Activated CD4-positive, alpha-beta T cell treated with anti-CD3 and anti-CD28 coated beads, Interleukin-2, amount 50 U/mL, for 16 hours (primary cell): ENCODE results near the gene IRF2BPL.

Experiments used
- DNase-seq: peaks from one replicate; pipeline ENCODE4 v3.0.0-alpha.2; 2020

IRF2BPL gene

DNA sequence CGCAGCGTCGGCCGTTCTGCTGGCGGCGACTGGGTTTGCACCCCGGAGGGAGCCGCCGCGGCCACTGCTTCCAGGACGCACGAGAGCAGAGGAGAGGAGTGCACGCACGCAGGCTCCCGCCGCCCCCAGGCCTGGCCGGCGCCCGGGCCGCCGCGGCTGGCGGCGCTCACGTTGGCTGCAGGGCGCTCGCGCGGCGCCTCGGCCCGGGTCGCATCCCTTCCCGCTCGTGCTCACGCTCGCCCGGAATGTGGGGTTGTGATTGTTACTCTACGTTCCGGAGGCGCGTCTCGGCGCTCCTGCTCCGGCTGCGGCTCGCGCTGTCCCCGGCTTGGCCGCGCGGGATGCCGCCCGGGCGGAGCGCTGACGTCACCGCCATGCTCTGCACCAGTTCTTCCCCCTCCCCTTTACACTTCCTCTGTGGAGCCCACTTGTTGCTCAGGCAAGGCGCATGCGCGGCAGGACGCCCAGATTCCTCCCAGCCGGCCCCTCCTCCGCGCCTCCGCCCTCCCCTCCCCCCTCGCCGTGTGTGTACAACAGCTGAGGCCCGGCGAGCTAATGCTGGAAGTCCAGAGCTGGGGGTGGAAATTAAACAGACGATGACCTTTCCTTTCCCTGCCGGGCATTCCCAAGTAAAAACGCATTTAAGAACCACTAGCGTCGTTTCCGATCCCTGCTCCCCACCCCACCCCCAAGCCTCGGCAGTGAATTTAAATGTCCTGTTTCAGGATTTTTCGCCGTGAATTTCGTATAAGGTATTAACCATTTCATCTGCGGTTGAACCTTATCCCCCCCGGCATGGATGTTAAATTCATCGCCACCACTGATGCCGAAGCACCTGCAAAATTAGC, at the start of gene IRF2BPL:
Gene IRF2BPL (minus strand): TSS at position 325 of the 848 bp plus-strand sequence. CDS start 916 bp downstream, outside the sequence.
- DNase-seq, result peak; percentile 98

GRCh38 chr14:77077040-77077439, 48.5 kb upstream of the IRF2BPL start:
- DNase-seq, result no peak

DNA sequence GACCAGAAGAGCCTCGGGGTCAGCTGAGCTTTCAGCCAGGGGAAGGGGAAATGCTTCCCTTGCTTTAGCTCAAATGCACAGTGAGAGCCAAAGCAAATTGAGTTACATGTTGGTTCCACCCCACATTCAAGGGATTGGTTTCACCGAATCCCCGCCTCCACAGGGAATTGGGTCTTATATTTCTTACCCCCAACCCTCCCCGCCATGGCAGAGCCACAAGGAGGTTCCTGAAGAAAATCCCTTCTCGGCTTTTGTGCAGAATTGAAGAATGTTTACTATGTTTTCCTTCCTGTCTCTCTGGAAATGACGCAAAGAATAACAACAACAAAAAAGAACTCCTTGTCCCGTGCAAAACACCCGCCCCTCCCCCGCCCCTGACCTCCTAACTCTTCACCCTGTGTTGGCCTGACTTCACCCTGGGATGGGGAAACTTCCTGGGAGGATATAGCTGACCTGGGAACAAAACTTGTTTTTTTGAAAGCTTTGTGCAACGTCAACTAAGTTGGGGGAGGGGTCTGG, 47.7 kb upstream of the IRF2BPL start:
- no peak for DNase-seq

- DNase-seq, result no peak
Observed at GRCh38 chr14:77074969-77075368, 46.5 kb upstream of the IRF2BPL start.

DNA sequence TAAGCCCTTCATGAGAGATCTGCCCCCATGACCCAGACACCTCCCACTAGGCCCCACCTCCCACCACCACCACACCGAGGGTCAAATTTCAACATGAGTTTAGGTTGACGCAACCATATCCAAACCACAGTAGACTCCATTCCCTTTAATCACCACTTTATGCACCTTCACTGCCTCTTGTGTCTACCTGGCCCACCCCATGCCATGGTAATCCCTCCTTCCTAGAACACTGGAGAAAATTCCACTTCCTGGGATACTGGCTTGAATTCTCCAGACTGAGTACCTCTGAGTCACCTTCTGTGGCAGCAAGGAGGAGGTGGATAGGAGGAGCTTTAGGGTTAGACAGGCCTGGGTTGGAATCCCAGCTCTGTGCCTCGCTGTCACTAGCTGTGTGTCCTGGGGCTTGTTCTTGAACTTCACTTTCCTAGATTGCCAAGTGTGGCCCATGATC, 43.5 kb upstream of the IRF2BPL start:
- no peak for DNase-seq

GRCh38 chr14:77069551-77069950, 41.0 kb upstream of the IRF2BPL start:
- DNase-seq, result no peak

- no peak for DNase-seq
Observed at GRCh38 chr14:77068517-77069200, 40.2 kb upstream of the IRF2BPL start.

DNA sequence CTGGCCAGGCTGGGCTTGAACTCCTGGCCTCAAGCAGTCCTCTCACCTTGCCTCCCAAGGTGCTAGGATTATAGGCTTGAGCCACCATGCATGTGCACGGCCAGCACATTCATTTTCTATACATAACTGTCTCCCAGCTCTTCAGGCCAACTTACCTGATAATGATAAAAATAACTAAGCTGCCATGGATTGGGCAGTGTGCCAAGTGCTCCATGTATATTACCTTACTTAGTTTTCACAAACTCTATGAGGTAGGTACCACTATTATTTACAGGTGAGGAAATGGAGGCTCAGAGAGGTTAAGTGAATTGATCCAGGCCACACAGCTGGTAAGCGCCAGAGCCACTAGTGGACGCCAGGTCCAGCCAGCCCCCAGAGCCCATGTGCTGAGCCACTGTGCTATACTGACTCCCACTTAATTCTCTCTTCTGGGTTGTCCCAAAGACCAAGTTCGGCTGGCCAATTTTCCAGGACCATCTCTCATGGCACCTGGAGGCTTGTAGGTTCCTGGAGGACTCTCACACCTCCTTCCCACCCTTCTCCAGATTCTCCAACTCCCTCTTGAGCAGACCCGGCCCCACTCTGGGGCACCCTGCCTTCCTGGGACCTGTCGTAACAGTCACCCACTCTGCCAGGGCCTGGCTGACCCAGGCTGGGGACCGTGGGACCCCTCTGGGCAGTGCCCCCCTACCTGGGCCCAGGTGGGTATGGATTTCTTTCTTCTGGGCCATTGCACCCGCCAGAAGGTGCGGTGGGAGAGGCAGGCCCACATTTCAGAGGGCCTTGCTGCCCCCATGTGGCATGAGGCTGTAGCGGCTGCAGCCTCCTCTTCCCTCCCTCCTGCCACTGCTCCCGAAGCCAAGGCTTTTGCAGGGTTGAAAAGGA, 39.4 kb upstream of the IRF2BPL start:
- peak; percentile 47 for DNase-seq

DNA sequence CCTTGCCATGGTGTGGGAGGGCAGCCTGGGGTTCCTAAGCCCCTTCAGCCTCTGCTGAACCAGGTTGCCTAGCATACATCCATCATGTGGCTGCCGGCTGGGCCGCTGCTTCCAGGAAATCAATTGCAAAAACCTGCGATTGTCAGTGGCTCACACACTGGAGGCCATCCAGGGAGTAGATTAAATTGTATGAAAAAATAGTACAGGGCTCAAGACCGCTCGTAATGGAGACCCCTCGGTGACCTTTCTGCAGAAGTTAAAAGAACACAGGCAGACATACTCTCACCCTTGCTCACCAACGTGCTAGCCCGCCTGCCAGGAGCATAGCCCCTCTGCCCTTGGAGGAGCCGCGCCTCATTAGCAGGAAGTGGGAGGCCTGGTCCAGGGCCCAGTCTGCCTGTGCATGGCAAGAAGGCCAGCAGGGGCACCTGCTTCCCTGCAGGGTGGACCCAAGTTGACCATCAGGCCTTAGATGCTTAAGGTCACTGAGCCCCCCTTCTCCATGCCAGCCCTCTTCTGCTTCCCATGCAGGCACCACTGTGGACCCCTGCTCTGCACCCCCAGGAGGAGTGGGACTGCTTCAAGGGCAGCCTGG, 38.2 kb upstream of the IRF2BPL start:
- DNase-seq, result no peak

DNA sequence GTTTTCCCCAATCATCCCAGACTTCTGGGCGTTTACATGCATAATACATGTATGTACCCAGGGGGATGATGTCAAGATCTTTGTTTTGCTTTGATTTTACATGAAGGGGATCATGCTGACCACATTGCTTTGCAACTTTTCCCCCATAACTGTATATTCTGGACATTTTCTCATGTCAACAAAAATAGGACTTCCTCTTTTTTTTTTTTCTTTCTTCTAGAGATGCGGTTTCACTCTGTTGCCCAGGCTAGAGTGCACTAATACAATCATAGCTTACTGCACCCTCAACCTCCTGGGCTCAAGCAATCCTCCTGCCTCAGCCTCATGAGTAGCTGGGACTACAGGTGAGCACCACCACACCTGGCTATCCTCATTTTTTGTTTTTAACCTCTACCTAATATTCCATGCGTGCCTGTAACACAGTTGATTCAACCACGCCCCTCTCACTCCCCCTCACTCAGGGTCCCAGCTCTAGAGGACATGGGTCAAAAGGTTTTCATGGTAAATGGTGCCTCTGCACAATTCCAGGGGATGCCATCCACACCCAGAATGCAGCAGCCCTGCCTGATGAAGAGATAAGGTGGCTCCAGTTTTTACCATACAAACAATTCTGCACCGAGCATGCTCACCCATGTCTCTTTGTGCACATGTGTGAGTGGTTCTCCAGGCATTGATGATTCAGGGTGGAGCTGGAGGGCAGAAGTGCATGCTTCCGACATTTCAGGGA, 37.5 kb upstream of the IRF2BPL start:
- no peak for DNase-seq

DNA sequence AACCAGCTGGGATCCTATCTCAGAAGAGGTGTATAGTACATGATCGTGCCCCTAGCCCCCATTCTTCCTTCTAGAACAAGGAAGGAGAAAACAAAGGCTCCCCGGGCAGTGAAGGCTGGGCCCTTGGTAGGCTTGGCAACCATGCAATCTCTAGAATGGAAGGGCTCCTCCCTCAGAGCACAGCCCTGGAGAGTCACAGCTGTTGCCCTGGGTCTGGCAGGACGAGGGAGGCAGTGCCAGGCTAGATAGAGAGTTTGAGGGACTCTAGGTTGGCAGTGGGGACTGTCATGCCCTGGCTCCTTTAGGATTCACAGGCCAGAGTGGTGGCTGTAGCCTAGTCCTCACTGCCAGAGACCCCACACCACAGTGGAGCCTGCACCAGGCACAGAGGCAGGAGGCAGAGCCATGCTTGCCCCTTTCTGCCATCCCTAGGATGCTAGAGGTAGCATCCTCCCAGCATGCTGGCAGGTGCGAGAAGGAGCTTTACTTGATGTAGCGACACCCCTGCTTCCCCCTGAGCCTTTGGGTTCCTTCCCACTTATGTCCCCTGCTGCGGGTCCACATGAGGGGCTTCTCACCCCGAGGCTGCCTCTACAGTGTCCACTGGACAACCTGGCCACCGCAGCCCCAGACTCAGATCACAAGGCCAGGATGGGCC, 36.1 kb upstream of the IRF2BPL start:
- no peak for DNase-seq

GRCh38 chr14:77063571-77064171, 35.2 kb upstream of the IRF2BPL start:
- DNase-seq, result no peak

DNA sequence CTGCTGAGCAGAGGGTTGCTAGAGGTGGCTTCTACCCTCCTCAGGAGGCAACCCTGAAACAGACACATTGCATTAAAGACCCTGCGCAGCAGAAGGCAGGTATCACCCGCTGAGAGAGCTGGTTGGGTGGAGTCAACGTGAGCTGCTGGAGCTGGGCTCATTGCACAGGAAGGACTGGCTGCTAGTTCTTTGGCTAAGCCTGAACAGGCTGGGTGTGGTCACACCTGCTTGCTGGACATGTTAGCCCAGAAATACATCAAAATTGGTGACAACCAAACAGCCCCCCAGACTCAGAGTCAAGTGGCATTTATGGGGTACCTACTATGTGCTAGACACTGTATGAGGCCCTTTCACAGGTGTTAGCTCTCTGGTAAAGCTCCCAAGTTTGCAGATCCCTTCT, 33.8 kb upstream of the IRF2BPL start:
- no peak for DNase-seq

GRCh38 chr14:77061630-77062257, 33.2 kb upstream of the IRF2BPL start:
- DNase-seq, result no peak

DNA sequence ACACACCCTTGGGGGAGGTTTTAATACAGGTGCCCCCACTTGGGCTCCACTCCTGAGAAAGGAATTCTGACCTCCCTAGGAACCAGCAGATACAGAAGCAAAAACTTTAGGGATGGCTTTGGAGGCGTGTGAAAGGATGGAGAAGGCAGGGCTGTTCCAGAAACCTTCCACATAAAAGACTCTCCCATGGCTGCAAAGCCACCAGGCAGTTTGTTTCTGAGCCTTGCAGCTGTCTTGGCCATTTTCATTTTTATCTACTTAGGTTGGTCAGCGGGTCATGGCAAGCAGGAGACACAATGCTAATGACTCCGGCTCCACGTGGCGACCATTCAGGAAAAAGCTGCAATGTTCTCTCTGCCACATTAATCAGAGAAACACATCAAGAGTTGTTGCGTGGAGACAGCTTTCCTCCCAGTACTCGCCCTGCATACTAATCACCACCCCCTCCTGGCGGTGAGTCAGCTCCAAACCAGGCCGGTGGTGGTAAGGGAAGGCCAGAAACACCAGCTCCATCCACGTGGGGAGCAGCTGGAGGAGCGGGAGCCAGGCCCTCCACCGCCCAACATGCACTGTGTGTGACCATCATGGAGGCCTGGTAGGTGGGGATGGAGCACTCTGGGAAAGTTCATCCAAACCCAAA, 30.9 kb upstream of the IRF2BPL start:
- no peak for DNase-seq

- DNase-seq, result no peak
Observed at GRCh38 chr14:77058785-77059184, 30.3 kb upstream of the IRF2BPL start.

- no peak for DNase-seq
Observed at GRCh38 chr14:77058117-77058516, 29.6 kb upstream of the IRF2BPL start.

- DNase-seq, result no peak
Observed at GRCh38 chr14:77055981-77056380, 27.5 kb upstream of the IRF2BPL start.

DNA sequence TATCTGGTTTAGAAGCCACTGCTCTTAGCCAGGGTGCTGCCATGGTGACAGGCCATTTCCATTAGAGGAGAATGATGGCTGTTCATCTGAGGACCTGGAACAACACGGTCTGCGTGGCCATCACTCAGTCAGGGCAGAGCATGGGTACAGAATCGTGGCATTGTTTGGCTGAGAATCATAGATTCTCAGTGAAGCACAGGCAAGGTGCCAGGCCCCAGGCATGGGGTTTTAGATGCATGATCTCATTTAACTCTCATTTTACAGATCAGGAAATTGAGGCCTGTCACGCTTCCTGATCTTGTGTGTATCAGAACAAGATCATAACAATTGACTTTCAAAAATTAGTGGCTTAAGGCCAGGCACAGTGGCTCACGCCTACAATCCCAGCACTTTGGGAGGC, 26.8 kb upstream of the IRF2BPL start:
- no peak for DNase-seq
